Measurements from ENCODE around the gene RBP2. TPM values are rescaled to one million over a fixed set of nuclear protein-coding genes. Genes with fewer than 3 reads are reported as not detected.
A peak's percentile ranks its signal among the peaks of the same experiment; 100 is the strongest.

RBP2 gene
- total RNA-seq, 1 donor from 2014 or later: not detected

DNA sequence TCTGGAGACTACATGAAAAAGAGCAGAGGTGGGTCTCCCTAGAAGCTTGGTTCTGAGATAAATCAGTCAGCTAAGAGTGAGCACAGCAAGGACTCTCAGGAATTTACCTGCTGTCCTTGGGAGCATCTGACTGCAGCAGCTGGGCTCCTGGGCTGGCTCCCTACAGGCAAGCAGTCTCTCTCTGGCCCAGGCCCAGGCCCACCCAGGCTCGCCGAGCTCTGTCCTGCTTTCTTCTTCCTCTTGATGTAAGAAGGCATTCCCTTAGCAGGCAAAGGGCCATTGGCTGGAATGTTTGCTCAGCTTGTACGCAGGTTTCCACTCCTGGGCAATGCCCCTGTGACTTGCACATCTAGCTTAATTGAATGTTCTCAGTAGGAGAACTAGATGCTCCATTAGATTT lies 4.3 kb upstream of the RBP2 start:
- no peak for DNase-seq

DNA sequence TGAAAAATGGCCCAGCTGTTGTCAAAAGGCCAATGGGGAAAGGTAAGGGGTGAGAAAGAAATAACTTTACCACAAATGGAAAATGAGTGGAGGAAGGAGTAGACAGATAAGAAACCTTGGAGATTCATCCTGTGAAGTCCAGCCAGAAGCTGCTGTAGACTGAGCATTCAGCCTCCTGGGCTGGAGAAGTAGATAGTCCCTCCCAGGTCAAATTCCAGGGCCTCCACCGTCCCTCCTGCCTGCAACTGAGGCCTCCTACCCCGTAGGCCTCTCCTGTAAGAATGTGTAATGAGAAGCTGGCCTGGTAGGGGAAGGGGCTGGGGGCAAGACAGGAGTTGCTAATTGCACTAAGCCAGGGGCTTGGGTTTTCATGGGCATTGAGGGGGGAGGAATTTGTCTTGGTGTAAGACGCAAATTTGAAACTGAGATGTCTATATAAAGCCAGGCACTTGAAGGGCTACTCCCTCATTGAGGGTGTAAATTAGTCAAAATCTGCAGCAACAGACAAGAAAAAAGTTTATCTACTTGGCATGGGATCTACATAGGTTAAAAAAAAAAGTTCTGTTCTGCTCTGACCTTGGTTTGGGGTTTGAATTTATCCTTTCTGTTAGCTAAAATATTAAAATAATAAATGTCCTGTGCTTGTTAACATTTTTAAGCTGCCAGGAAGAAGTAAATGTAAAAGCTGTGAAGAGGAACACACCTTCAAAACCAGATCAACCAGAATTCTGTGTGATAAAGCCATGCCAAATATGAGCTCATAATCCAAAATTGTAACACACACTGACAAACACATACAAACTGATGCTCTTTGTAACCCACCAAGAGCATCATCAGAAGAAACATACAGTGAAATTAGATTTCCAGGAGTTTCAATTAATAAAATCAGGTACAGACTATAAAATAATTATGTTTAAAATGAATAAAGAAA lies 1.7 kb upstream of the RBP2 start:
- no peak for DNase-seq

DNA sequence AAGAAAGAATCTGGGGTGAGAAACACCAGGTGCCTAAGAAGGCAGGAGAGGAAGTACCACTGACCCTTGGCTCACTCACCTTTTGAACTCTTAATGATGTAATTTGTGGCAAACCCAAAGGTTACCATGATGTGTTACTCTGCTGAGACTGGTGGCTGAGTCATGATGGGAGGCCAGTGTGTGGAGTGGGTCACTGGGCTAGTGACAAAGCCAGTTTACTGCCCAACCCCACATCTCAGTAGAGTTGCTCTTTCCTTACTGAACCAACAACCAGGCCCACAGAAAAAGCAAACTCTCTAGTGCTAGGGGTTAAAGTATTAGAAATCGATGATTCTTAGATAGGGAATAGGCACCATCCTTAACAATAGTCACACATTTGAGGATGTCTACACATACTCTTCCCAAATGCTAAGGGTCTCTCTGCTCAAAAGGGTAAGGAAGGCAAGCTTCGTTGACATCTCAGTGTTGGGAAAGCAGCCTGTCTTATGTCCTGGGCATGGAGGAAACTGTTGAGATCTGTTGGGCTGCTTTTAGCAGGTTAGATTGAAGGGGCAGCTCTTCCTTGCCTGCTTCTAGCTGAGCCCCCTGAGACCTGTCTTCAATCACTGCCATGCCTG lies 3.1 kb downstream of the RBP2 start:
- DNase-seq: no peak

- DNase-seq: no peak
Observed at GRCh38 chr3:139472380-139473010, 3.8 kb downstream of the RBP2 start.

DNA sequence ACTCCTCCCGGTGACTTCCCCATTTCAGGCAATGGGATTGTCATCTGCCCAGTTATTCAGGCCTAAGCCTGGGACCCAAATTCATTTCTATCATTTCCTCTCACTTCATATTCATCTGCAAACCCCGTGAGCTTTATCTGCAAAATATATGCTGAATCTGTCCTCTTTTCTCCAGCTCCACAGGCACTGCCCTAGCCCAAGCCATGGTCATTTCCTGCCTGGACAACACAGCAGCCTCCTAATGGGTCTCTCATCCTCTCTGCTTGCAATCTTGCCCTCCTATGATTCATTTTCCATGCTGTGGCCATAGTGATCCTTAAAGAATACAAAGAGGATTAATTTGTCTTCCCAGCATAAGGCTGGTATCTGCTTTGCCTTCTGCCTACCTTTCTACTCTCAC lies 6.1 kb downstream of the RBP2 start:
- DNase-seq: no peak

- no peak for DNase-seq
Observed at GRCh38 chr3:139468399-139468798, 7.9 kb downstream of the RBP2 start.

DNA sequence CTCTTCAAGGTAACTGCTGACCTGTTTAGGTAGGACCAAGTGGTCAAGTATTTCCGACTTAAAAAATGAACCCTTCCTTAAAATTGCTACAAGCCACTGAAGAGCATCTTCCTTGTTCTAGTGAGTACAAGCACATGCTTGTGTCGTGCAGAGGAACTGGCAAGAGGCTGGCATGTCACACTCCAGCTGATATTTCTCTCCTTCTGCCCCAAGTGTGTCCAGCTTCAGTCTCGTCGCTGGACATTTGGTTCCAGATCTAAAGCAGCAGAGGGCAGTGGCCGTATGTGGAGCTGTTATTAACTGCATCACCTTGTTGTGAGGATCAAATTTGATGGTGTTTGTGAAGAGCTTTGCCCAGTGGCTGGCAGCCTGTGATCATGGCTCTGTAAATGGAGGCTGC lies 10.0 kb downstream of the RBP2 start:
- no peak for DNase-seq

DNA sequence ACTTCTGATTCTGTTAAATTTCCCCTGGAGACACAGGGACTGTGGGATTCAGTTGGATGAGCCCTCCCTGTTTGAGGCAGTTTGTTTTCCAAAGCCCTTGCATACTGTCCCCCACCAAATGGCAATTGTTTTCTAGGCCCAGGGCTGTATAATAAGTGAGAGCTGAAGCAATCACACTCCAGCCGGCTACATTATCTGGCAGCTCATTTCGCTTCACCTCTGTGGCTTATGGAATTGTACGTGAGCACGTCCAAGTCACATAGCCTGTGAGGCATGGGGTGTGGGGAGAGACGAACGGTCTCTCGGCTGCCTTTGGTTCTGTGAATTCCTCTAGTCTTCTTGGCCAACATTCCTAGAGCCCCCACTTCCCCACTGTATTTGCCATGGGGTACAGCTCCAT lies 10.7 kb downstream of the RBP2 start:
- no peak for DNase-seq

GRCh38 chr3:139463466-139463865 lies 12.8 kb downstream of the RBP2 start:
- DNase-seq: no peak

DNA sequence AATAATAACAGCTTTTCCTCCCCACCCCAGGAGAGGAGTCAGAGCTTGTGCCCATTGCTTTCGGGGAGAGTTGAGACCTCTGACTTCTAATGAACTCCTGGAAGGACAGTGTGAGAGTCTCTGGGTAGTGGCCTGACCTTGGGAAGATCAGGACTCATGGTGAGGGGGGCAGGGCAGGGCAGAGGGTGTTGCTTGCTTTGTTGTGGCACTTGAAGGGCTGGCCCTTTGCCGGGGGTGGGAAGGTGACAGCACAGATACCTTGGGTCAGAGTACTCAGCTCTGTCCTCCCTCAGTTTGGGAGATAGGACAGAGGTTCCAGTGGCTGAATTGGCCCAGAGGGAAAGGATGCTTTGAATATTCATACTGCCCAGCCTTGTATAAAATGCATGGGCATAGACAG lies 15.8 kb downstream of the RBP2 start:
- no peak for DNase-seq

GRCh38 chr3:139460076-139460475 lies 16.2 kb downstream of the RBP2 start:
- no peak for DNase-seq

GRCh38 chr3:139458348-139458747 lies 18.0 kb downstream of the RBP2 start:
- no peak for DNase-seq

- no peak for DNase-seq
Observed at GRCh38 chr3:139457066-139457465, 19.2 kb downstream of the RBP2 start.

- DNase-seq: no peak
Observed at GRCh38 chr3:139456386-139456785, 19.9 kb downstream of the RBP2 start.

DNA sequence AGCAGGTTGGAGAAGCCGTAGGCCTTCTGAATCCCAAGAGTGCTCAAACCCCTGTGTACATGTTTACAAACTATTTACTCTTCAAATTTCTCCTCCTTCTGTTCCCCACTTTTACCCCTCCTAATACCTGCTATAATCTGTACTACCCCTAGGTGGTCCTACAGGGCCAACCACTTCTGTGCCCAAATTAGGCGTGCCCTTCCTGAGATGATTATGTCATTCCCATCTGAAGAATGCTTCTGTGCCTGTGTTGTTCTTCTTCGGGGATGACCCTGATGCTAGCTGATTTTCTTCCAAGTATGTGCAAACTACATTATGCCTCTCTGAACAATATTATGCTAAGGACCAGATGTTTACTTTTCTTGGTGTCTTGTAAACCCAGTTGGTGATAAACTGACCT lies 20.5 kb downstream of the RBP2 start:
- no peak for DNase-seq

GRCh38 chr3:139455206-139455605 lies 21.1 kb downstream of the RBP2 start:
- DNase-seq: no peak

DNA sequence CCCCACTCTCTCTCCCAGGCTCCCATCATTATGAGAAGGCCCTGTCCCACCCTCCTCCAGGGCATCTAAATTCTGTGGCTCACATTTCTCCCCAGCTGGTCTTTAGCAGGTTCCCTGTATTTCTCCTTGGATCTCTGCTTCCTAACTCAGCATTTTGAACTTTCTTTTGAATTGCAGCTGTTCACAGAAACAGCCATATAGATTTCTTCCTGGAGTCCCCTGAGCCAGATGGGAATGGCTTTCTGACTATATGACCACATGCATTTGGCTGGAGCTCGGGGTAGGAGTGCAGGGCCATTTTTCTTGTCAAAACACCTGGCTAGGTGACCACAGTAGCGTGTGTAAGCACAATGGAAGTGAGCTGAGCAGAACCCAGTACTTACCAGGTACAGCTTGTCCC lies 22.0 kb downstream of the RBP2 start:
- DNase-seq: no peak

DNA sequence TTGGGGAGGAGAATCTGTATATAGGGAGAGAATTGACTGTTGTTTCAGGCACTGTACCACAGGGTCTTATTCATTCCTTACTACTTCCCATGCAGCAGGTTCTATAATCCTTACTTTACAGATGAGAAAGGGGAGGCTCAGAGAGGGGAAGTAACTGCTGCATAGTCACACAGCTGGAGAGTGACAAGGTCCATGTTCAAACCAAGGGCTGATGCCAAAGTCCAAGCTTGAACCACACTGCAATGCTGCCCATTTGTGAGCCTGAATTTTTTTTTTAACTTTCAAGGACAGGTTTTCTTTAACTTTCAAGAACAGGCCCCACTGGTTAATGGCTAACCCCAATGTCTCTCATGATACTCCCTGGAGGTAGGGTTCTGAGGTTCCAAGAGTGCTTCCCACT lies 26.2 kb downstream of the RBP2 start:
- DNase-seq: no peak

- DNase-seq: no peak
Observed at GRCh38 chr3:139449566-139449965, 26.8 kb downstream of the RBP2 start.

- peak; percentile 75 for DNase-seq
Observed at GRCh38 chr3:139448104-139448503, 28.2 kb downstream of the RBP2 start.

DNA sequence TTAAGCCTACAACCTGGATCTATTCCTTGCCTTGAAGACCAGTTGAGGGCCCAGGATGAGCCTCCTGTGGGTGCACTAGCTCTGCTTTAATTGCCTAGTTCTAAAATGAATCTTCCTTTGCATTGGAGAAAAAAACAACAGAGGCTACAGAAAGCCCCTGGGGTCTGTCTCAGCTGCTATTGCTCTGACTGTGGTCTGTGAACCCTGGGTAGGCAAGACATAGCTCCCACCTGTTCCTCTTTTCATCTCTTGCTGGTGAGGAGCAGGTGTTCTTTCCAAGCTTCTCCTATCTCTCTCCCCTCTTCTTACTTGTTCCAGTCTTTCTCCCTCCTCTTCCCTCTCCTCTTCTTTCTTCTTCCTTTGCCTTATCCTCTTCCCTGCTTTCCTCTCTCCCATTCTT lies 28.8 kb downstream of the RBP2 start:
- DNase-seq: no peak

- DNase-seq: no peak
Observed at GRCh38 chr3:139444446-139444845, 31.9 kb downstream of the RBP2 start.

- DNase-seq: no peak
Observed at GRCh38 chr3:139443186-139443585, 33.1 kb downstream of the RBP2 start.

DNA sequence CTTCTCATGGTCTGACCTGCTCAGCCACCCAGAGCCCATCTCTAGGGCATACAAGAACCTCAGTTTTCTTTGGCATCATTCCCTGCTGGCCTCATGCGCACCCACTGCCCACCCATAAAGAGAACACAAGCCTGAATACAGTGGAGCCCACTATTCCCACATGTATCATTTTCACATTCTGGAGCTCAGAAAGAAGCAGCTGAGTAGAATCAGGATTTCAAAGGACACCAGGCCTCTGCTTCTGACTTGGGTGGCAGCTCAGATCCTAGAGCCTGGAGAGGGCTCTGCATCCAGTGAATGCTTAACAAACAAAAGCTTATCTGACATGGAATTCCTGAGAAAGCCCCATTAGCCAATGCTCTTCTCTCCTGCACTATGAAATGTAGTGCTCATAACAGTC lies 34.7 kb downstream of the RBP2 start:
- DNase-seq: no peak

Data from occipital lobe (tissue), 2 donors.